Activated CD8-positive, alpha-beta memory T cell treated with anti-CD3 and anti-CD28 coated beads for 4 hours (primary cell): ENCODE measurements around the gene L3MBTL2.
"Not testable (repeated sequence)": the region's sequence is repeated elsewhere in the genome, so short reads cannot be mapped to it uniquely, and the experiment has no call there.

ENCODE experiments used
- DNase-seq, 2 donors: peaks; one replicate each; pipeline ENCODE4 v3.0.0-alpha.2; 2020; ENCODE audit warnings: low read depth in 2 of 2

Gene L3MBTL2

DNA sequence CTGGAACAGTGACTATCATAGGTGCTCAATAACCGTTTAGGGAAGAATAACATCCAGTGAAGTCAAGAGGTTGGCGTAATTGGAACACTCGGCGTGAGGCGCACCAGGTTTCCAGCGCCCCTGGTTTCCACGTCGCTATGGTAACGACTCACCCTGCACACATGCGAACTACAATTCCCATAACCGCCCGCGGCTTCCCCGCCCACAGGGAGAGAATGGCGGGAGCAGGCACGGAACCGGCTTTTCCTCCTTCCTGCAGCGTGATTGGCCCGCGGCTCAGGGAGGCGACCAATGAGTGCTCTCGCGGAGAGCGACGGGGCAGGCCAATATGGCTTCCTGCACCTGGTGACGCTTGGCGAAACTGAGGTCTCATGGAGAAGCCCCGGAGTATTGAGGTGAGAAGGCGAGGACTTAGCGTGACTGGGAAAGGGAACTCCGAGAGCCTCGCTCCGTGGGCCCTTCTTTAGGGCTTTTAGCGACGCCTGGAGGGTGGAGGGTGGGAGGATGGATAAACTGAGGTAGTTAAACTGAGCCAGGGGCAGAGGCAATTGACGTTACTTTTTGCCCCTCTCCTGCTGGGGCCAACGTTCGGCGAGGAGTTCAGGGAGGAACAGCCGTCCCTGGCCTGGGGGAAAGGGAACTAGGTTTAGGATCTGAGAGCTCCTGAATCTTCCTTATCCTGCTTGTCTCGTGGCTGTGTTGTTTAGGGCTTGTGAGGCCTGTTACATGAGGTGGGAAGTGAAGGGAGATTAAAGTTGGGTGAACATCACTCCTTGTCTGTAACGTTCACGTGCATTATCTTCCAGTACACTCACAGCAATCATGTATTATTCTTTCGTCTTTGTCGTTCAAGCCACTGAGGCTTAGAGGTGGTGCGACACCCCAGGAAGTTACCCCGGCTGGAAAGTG is at the start of gene L3MBTL2:
Gene L3MBTL2, plus strand, starts transcription at position 321 of the 909 bp plus-strand sequence. Its CDS starts 51 bp downstream, at position 372.
- peak; percentile 97 to 98 for DNase-seq

DNA sequence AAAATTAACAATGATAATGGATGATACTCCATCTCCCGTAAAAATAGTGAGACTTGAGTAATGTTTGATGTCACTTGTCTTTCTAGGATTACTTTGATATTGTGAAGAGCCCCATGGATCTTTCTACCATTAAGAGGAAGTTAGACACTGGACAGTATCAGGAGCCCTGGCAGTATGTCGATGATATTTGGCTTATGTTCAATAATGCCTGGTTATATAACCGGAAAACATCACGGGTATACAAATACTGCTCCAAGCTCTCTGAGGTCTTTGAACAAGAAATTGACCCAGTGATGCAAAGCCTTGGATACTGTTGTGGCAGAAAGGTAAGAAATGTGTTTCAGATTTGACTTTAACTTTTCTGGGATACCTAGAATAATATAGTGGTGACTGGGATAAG is 48.0 kb upstream of the L3MBTL2 start:
- no peak for DNase-seq

DNA sequence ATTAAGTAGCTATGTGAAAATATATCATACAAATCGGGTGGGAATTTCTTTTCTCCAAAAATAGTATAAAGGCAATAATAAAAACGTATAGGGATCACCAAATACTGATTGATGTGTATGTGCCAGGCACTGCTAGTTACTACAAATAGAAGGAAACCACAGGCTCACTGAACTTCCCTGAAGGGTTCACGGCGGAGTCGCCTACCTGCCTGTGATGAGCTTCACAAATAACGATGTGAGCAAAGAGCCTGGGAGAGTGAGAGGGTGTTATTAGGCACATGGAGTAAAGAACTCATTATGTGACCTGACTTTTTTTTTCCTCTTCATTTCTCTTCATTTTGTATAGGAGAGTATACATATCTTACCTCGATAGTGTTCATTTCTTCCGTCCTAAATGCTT is 36.0 kb upstream of the L3MBTL2 start:
- DNase-seq, result no peak

DNA sequence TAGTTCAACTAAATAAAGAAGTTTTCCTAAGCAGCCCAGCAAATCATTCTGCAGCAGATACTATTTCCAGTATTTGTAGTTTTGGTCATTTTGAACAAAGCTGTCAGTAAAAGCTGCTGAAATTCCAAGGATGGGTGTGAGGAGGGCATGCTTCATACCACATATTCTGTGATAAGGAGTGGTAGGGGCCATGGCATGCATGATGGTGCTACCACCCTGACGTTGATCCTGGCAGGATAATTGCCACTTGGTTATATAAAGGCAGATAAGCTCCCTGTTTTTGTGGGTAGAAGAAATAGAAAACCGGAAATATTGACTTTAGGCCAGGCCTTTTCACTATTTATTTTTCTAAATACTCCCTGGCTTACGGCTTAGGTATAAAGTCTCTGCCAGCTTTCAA is 33.1 kb upstream of the L3MBTL2 start:
- DNase-seq, result no peak

DNA sequence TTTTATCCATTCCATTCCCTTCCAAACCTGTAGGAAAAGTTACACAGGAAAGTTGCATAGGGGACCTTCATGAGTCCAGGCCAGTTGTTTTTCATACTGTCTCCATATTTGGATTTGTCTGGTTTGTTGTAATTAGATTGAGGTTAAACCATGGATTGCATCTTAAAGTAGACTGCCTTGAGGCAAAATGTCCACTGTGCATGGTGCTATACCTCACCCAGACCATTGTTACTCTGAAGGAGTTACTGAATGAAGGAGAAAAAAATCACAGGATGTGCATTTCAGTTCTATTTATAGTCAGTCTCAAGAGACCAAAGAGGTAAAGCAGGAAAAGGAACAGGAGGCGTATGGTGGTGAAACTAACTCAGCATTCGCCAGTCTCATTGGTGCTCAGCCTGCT is 29.6 kb upstream of the L3MBTL2 start:
- no peak for DNase-seq

DNA sequence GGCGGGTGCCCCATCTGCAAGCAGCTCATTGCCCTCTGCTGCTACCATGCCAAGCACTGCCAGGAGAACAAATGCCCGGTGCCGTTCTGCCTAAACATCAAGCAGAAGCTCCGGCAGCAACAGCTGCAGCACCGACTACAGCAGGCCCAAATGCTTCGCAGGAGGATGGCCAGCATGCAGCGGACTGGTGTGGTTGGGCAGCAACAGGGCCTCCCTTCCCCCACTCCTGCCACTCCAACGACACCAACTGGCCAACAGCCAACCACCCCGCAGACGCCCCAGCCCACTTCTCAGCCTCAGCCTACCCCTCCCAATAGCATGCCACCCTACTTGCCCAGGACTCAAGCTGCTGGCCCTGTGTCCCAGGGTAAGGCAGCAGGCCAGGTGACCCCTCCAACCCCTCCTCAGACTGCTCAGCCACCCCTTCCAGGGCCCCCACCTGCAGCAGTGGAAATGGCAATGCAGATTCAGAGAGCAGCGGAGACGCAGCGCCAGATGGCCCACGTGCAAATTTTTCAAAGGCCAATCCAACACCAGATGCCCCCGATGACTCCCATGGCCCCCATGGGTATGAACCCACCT is 28.0 kb upstream of the L3MBTL2 start:
- DNase-seq, result no peak

DNA sequence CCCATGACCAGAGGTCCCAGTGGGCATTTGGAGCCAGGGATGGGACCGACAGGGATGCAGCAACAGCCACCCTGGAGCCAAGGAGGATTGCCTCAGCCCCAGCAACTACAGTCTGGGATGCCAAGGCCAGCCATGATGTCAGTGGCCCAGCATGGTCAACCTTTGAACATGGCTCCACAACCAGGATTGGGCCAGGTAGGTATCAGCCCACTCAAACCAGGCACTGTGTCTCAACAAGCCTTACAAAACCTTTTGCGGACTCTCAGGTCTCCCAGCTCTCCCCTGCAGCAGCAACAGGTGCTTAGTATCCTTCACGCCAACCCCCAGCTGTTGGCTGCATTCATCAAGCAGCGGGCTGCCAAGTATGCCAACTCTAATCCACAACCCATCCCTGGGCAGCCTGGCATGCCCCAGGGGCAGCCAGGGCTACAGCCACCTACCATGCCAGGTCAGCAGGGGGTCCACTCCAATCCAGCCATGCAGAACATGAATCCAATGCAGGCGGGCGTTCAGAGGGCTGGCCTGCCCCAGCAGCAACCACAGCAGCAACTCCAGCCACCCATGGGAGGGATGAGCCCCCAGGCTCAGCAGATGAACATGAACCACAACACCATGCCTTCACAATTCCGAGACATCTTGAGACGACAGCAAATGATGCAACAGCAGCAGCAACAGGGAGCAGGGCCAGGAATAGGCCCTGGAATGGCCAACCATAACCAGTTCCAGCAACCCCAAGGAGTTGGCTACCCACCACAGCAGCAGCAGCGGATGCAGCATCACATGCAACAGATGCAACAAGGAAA is 27.3 kb upstream of the L3MBTL2 start:
- DNase-seq, result no peak

DNA sequence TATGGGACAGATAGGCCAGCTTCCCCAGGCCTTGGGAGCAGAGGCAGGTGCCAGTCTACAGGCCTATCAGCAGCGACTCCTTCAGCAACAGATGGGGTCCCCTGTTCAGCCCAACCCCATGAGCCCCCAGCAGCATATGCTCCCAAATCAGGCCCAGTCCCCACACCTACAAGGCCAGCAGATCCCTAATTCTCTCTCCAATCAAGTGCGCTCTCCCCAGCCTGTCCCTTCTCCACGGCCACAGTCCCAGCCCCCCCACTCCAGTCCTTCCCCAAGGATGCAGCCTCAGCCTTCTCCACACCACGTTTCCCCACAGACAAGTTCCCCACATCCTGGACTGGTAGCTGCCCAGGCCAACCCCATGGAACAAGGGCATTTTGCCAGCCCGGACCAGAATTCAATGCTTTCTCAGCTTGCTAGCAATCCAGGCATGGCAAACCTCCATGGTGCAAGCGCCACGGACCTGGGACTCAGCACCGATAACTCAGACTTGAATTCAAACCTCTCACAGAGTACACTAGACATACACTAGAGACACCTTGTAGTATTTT is 26.6 kb upstream of the L3MBTL2 start:
- DNase-seq, result no peak

DNA sequence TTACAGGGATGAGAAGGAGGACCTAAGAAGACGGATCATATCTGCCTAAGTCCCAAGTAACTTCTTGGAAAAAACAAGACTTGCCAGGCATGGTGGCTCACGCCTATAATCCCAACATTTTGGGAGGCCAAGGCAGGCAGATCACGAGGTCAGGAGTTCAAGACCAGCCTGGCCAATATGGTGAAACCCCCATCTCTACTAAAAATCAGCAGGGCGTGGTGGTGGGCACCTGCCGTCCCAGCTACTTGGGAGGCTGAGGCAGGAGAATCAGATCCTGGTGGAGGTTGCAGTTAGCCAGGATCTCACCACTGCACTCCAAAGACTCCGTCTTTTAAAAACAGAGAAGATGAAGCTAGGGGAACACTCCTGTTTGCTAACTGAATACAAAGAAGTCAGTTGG is 24.8 kb upstream of the L3MBTL2 start:
- not testable (repeated sequence) for DNase-seq

DNA sequence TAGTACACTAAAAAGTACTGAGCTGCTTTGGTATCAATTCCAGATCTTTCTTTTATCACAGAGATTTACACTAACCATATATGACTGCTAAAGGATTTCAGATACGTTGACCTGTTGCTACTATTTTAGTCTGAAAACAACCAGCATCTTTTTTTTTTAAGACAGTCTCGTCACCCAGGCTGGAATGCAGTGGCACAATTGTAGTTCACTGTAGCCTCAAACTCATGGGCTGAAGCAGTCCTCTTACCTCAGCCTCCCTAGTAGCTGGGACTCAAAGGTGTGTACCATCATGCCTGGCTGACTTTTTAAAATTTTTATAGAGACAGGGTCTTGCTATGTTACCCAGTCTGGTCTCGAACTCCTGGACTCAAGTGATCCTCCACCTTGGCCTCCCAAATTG is 24.2 kb upstream of the L3MBTL2 start:
- DNase-seq, result no peak

DNA sequence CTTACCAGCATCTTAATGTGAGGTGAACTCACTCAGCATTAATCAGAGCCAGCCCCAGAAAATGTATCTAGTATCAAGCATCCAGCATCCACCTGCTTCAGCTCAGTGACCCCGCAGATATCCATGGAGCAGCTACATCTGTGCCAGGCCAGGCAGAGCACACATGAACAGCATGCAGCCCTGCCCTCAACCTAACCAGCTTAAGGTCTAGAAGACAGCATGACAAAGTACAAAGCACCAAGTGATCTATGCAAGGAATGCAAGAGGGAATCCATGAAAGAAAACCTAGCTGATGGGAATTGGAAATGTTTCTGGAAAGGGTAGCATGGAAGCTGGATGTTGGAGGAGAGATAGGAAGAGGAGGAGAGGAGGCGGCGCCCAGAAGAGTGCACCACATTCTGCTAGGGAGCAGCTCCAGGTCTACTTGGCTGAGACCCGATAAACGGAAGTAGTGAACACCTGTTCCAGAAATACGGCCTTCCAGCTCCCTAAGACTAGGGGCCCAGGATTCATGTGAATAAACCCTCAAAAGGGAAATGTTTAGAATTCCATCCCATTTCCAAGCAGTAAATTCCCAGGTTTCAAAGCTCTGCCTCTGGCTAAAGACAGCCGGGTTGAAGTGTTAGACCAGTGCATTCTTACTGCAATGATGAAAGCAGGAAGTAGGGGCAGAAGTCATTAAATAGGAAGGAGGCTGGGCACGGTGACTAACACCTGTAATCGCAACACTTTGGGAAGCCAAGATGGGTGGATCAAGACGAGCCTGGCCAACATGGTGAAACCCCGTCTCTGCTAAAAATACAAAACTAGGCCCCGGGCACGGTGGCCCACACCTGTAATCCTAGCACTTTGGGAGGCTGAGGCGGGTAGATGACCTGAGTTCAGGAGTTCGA is 23.5 kb upstream of the L3MBTL2 start:
- no peak for DNase-seq

DNA sequence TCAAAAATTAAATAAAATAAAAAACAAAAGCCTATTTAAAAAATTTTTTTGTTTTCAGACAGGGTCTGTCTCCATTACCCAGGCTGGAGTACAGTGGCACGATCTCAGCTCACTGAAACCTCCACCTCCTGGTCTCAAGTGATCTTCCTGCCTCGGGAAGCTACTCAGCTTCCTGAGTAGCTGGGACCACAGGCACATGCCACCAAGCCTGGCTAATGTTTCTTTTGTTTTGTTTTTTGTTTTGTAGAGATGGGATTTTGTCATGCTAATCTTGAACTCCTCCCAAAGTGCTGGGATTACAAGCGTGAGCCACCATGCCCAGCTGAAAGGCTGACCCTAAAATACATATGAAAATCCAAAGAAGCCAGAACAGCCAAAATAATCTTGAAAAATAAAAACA is 20.4 kb upstream of the L3MBTL2 start:
- no peak for DNase-seq

DNA sequence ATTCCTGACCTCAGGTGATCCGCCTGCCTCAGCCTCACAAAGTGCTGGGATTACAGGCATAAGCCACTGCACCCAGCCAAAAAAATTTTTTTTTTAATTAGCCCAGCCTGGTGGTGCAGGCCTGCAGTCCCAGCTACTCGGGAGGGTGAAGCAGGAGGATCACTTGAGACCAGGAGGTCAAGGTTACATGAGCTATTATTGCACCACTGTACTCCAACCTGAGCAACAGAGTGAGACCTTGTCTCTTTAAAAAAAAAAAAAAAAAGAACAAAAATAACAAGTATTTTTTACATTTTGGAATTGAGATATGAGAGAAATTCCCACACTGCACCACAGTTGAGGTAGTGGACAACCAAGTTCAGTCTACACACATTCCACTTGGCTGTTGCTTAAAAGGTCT is 13.6 kb upstream of the L3MBTL2 start:
- DNase-seq, result no peak

DNA sequence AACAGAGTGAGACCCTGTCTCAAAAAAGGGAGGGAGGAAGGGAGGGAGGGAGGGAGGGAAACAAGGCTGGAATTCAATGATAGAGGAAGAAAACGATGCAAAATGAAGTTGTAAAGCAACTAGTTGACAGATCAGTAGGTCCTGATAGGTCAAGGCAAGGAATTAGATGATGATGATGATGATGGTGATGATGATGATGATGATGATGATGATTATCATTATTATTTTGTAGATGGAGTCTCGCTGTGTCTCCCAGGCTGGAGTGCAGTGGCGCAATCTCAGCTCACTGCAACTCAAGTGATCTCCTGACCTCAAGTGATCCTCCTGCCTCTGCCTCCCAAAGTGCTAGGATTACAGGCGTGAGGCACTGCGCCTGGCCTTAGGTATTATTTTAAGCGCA is 11.3 kb upstream of the L3MBTL2 start:
- no peak for DNase-seq

DNA sequence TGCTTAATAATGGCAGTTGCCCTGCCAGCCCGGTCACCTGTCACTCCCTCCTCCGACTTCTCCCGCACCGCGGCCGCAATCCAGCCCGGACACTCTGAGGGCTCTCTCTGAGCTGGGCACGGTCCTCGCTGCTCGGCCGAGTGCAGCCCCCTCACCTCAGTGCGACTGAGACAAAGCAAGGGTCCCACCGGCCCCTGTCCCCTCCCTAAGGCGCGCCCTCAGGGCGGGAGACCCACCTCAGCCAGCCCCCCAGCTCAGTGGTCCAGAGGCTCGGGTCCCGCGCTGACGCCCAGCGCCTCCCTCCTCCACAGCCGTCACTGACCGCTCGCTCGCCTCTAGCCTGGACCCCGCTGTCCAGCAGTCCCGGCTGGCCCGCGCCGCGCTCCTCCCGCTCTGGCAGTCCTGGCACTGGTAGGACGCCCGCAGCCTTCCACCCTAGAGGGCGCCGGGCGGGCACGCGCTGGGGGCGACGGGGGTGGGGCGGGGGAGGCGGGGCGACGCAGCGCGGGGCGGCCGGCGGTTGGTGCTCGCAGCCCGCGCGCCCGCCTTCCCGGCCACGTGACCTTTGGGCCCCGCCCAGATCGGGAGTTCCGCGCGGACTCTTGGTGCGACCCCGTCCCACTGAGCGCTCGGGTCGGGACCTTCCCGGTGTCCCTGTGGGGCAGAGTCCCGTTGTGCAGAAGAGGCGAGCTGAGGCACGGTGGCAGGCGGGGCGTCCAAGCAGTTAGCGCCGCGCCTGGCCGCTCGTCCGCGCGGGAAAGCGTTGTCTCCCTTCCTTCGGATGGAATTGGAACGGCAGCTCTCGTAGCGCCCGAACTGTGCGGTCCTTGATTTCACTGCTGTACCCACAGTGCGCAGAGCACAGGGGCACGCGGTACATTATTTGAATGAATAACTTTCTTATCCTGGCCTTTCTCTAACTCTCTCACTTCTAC is 7.8 kb upstream of the L3MBTL2 start:
- peak; percentile 61 to 63 for DNase-seq

DNA sequence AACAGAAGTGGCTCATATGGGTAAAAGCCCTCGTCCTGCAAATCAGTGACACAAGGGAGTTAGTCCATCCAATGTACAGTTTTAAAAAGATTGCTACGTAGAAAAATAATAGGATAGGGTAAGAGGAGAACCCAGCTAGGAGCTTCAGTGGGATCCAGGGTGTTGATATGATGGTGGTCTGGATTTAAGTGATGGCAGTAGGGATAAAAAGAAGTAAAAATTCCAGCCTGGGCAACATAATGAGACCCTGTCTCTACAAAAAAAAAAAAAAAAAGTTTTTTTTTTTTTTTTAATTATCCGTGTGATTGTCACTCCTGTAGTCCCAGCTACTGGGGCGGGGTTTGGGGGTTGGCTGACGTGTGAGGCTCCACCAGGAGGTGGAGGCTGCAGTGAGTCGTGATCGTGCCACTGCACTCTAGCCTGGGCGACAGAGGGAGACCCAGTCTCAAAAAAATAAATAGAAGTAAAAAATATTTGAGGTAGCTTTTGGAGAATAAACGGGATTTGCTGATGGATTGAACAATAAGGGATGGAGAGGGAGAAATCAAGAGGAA is 7.0 kb upstream of the L3MBTL2 start:
- no peak for DNase-seq

DNA sequence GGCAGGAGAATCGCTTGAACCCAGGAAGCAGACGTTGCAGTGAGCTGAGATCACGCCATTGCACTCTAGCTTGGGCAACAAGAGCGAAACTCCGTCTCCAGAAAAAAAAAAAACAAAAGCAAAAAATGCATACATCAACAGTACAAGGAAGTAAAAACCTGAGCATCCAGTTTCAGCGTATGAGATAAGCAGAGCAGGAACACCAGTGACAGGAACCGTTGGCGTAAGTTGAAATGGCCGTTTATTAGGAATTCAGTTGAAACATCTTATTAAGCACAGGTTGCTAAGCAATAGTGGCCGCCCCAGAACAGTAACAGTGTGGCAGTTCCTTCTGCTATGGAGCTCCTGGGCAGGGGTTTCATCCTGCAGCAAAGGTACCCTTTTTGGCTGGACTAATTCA is 4.0 kb upstream of the L3MBTL2 start:
- no peak for DNase-seq

DNA sequence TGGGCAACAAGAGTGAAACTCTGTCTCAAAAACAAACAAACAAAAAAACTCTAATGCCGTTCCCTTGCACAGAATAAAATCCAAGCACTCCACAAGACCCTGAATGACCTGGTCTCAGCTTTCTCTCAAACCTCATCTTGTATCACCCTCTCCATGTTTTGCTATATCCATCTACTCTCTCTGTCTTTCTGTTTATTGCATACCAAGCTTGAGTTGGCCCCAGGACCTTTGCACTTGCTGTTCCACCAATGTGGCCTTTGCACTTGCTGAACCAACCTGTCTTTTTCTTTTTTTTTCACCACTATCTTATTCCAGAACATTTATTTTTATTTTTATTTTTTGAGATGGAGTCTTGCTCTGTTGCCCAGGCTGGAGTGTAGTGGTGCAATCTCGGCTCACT is 2.0 kb upstream of the L3MBTL2 start:
- DNase-seq, result no peak

DNA sequence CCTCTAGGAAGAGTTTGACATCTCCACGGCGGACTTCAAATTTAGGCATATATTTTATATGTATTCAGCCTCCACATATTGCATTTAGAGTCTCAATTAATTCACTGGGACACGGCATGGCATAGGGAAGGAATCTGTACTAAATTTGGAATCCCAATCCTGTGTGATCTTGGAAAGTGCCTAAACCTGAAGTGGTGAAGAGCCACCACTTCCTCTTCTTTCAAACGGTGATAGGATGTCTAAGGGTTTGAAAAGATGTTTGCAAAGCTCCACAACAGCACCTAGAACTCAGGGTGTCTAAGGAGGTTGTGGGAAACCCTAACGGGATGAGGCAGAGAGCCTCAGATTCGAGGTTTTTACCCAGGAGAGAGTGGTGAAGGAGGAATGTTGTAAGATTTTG is 1.0 kb upstream of the L3MBTL2 start:
- DNase-seq, result no peak

DNA sequence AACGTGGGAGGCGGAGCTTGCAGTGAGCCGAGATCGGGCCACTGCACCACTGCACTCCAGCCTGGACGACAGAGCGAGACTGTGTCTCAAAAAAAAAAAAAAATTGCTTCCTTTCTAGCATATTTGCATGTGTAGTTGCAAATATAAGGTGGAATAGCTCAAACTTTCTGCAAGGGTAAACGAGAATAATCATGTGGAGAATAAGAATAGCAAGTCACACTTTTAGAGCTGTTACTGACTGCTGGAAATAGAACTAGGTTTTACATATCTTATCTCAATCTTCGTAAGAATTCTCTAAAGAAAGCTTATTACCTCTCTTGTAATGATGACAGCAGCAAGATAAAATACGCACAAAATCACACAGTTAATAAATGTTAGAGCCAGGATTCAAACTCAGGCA is 1.6 kb downstream of the L3MBTL2 start:
- no peak for DNase-seq
